Measurements from ENCODE around the gene GALNT17. TPM values are rescaled to one million over a fixed set of nuclear protein-coding genes. Genes with fewer than 3 reads are reported as not detected.

Gene GALNT17
- total RNA-seq, 1 experiment from 2014 or later: not detected

DNA sequence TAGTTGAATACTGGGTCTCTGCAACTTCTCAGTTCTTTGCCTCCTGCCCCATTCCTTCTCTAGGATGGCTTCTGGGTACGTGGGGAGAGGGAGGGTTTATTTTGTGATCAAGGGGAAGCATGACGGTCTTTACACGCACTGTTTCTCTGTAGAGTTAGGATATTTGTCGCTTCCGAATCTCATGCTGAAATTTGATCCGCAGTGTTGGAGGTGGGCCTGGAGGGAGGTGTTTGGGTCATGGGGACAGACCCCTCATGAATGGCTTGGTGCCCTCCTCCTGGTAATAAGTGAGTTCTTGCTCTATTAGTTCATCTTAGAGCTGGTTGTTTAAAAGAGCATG, 311.2 kb downstream of the GALNT17 start:
- ATAC-seq: no peak
- no peak for TF ChIP-seq EZH2 (IDR thresholded peaks at IDR 0.05; ENCODE audit: low read length, unreplicated experiment)
- TF ChIP-seq, protein P1, sequence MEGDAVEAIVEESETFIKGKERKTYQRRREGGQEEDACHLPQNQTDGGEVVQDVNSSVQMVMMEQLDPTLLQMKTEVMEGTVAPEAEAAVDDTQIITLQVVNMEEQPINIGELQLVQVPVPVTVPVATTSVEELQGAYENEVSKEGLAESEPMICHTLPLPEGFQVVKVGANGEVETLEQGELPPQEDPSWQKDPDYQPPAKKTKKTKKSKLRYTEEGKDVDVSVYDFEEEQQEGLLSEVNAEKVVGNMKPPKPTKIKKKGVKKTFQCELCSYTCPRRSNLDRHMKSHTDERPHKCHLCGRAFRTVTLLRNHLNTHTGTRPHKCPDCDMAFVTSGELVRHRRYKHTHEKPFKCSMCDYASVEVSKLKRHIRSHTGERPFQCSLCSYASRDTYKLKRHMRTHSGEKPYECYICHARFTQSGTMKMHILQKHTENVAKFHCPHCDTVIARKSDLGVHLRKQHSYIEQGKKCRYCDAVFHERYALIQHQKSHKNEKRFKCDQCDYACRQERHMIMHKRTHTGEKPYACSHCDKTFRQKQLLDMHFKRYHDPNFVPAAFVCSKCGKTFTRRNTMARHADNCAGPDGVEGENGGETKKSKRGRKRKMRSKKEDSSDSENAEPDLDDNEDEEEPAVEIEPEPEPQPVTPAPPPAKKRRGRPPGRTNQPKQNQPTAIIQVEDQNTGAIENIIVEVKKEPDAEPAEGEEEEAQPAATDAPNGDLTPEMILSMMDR (conservative IDR thresholded peaks at IDR 0.05; ENCODE audit: low read depth, low read length): no peak
- TF ChIP-seq EZH2phosphoT487 (IDR thresholded peaks at IDR 0.05; ENCODE audit: borderline replicate concordance, low read length): no peak
- Histone ChIP-seq H3K27ac (ENCODE audit: low read length) (no peak overlapping the region), H3K9me3 (ENCODE audit: low read length) (no peaks in the 10 kb centered on the region), H3K4me3 (ENCODE audit: low read length) (no peak overlapping the region), H3K79me2 (ENCODE audit: low read length) (no peaks in the 10 kb centered on the region), H2AFZ (ENCODE audit: low read length) (no peak overlapping the region), H3F3A (ENCODE audit: low read length, unreplicated experiment) (no peaks in the 10 kb centered on the region), H3K9ac (ENCODE audit: low read length) (no peak overlapping the region), H4K20me1 (ENCODE audit: low read length) (no peaks in the 10 kb centered on the region), H3K36me3 (ENCODE audit: low read depth, low read length) (no peaks in the 10 kb centered on the region), H3K4me1 (ENCODE audit: insufficient read depth, low read length) (no peaks in the 10 kb centered on the region), H3K4me2 (ENCODE audit: low read length) (no peak overlapping the region), H3K9me2 (replicated peaks; ENCODE audit: low read length) (no peaks in the 10 kb centered on the region), H3K27me3 (ENCODE audit: low read length) (no peaks in the 10 kb centered on the region)
- ChIA-PET POLR2A (ENCODE audit: unreplicated experiment) (no interaction called here), CTCF (no interaction called here)
- intact Hi-C loops (cut with micrococcal nuclease): no loop called here
- DNase-seq: no peak
- no TSS peak for BruUV-seq (replicated peaks)

- Histone ChIP-seq H3K36me3 (ENCODE audit: low read depth, low read length) (no peaks in the 10 kb centered on the region), H3F3A (ENCODE audit: low read length, unreplicated experiment) (no peaks in the 10 kb centered on the region), H3K79me2 (ENCODE audit: low read length) (no peaks in the 10 kb centered on the region), H4K20me1 (ENCODE audit: low read length) (no peaks in the 10 kb centered on the region), H3K4me1 (ENCODE audit: insufficient read depth, low read length) (no peaks in the 10 kb centered on the region), H3K4me3 (ENCODE audit: low read length) (no peak overlapping the region), H3K4me2 (ENCODE audit: low read length) (no peak overlapping the region), H3K27ac (ENCODE audit: low read length) (no peak overlapping the region), H3K27me3 (ENCODE audit: low read length) (no peaks in the 10 kb centered on the region), H3K9ac (ENCODE audit: low read length) (no peak overlapping the region), H3K9me2 (replicated peaks; ENCODE audit: low read length) (no peaks in the 10 kb centered on the region), H2AFZ (ENCODE audit: low read length) (no peak overlapping the region), H3K9me3 (ENCODE audit: low read length) (no peaks in the 10 kb centered on the region)
- DNase-seq: no peak
- CTCF ChIA-PET: no interaction called here
- POLR2A ChIA-PET (ENCODE audit: unreplicated experiment): no interaction called here
- no peak for TF ChIP-seq EZH2 (IDR thresholded peaks at IDR 0.05; ENCODE audit: low read length, unreplicated experiment)
- TF ChIP-seq, protein P1 (conservative IDR thresholded peaks at IDR 0.05; ENCODE audit: low read depth, low read length): no peak
- no peak for TF ChIP-seq EZH2phosphoT487 (IDR thresholded peaks at IDR 0.05; ENCODE audit: borderline replicate concordance, low read length)
- ATAC-seq: no peak
- intact Hi-C loops (cut with micrococcal nuclease): no loop called here
- no TSS peak for BruUV-seq (replicated peaks)
Measured at GRCh38 chr7:71444130-71444529, 312.2 kb downstream of the GALNT17 start.

DNA sequence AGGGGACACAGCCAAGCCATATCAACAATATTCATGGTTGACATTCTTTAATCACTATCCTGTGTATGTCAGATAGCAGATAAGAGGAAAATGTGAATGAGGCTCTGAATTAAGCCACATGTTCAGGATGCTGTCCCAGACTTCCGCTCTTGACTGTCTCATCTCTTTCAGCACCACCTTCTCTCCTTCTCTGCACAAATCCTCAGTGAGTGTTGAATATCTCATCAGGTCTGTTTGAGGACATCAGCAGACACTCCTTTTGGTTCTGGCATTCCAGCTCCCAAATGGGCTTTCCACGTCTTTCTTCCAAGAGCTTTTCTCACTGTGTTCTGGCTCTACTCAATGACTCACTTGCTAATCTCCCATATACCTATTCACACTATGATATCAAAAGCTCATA, 321.7 kb downstream of the GALNT17 start:
- Histone ChIP-seq H3K4me1 (ENCODE audit: insufficient read depth, low read length) (no peaks in the 10 kb centered on the region), H3K27ac (ENCODE audit: low read length) (no peak overlapping the region), H3K9me3 (ENCODE audit: low read length) (peaks cover 10% of the 10 kb centered on the region; the same call in 1 of the 2 replicates), H3K27me3 (ENCODE audit: low read length) (no peaks in the 10 kb centered on the region), H3K36me3 (ENCODE audit: low read depth, low read length) (no peaks in the 10 kb centered on the region), H4K20me1 (ENCODE audit: low read length) (no peaks in the 10 kb centered on the region), H3K9me2 (replicated peaks; ENCODE audit: low read length) (no peaks in the 10 kb centered on the region), H3K4me2 (ENCODE audit: low read length) (no peak overlapping the region), H3F3A (ENCODE audit: low read length, unreplicated experiment) (no peaks in the 10 kb centered on the region), H3K79me2 (ENCODE audit: low read length) (no peaks in the 10 kb centered on the region), H3K9ac (ENCODE audit: low read length) (no peak overlapping the region), H3K4me3 (ENCODE audit: low read length) (no peak overlapping the region), H2AFZ (ENCODE audit: low read length) (no peak overlapping the region)
- ATAC-seq: no peak
- POLR2A ChIA-PET (ENCODE audit: unreplicated experiment): no interaction called here
- CTCF ChIA-PET: no interaction called here
- TF ChIP-seq, protein P1 (conservative IDR thresholded peaks at IDR 0.05; ENCODE audit: low read depth, low read length): no peak
- TF ChIP-seq EZH2 (IDR thresholded peaks at IDR 0.05; ENCODE audit: low read length, unreplicated experiment): no peak
- TF ChIP-seq EZH2phosphoT487 (IDR thresholded peaks at IDR 0.05; ENCODE audit: borderline replicate concordance, low read length): no peak
- intact Hi-C loops (cut with micrococcal nuclease): no loop called here
- no peak for DNase-seq
- BruUV-seq (replicated peaks): no TSS peak
